Measurements from ENCODE around the gene NAV2. TPM values are rescaled to one million over a fixed set of nuclear protein-coding genes. Genes with fewer than 3 reads are reported as not detected.

The NAV2 gene
- total RNA-seq, 1 experiment from 2014 or later = 2.1 TPM

GRCh38 chr11:19903620-19904069 lies 191.0 kb downstream of the NAV2 start:
- Histone ChIP-seq H3K79me2 (ENCODE audit: insufficient read depth, low read length) (no peaks in the 10 kb centered on the region), H3K9me3 (ENCODE audit: control insufficient read depth in 1 of 2, insufficient read depth in 1 of 2, low read depth in 1 of 2, low read length in 2 of 2) (no peaks in the 10 kb centered on the region), H3K36me3 (ENCODE audit: control insufficient read depth in 1 of 2, insufficient read depth in 2 of 2, low read length in 2 of 2) (no peaks in the 10 kb centered on the region), H3K9me2 (ENCODE audit: insufficient read depth) (no peaks in the 10 kb centered on the region), H3K27ac (ENCODE audit: low read depth, low read length) (no peak overlapping the region), H3K4me3 (replicated peaks in 1 of 2; ENCODE audit: low read depth in 1 of 2, low read length in 2 of 2) (no peak overlapping the region), H3K4me1 (ENCODE audit: control insufficient read depth in 1 of 2, insufficient read depth in 2 of 2, low read length in 2 of 2) (peaks cover 3 to 4% of the 10 kb centered on the region in 2 experiments; a peak in 3 of 4 replicates), H3K9ac (ENCODE audit: low read length) (no peak overlapping the region), H3K27me3 (ENCODE audit: insufficient read depth, low read length) (no peaks in the 10 kb centered on the region), H4K20me1 (ENCODE audit: insufficient read depth) (no peaks in the 10 kb centered on the region), H3K4me2 (ENCODE audit: low read length) (peak overlapping the region; percentile 30; the same call in 1 of the 2 replicates), H2AFZ (ENCODE audit: low read depth, low read length, poor library complexity, severe bottlenecking) (no peak overlapping the region)
- DNase-seq (ENCODE audit: low read depth, low spot score) (peak; percentile 62), ATAC-seq (peak; percentile 90)
- POLR2A ChIA-PET = no interaction called here
- CTCF ChIA-PET = interaction anchor here (0.6 to 3.6 kb wide), 19 partner anchors 8 to 832 kb away, joined by 3 to 51 read pairs (median 5); no protein-coding TSS in a partner anchor
- TF ChIP-seq CTCF (IDR thresholded peaks at IDR 0.05 in 2 of 3, conservative IDR thresholded peaks at IDR 0.05 in 1 of 3; ENCODE audit: borderline replicate concordance in 1 of 3, insufficient read depth in 1 of 3, low read depth in 2 of 3, low read length in 2 of 3) (peak; percentile 73 to 85 (median 76); a peak in 5 of 6 replicates), ELF1 (IDR thresholded peaks at IDR 0.05; ENCODE audit: borderline replicate concordance, low read depth) (no peak), EZH2 (IDR thresholded peaks at IDR 0.05) (no peak), CEBPB (IDR thresholded peaks at IDR 0.05; ENCODE audit: low read depth) (no peak), JUND (IDR thresholded peaks at IDR 0.05) (no peak), FOSL1 (IDR thresholded peaks at IDR 0.05; ENCODE audit: low read depth) (no peak), MAX (IDR thresholded peaks at IDR 0.05) (no peak), RAD21 (IDR thresholded peaks at IDR 0.05; ENCODE audit: low read depth) (peak; percentile 85), EGR1 (IDR thresholded peaks at IDR 0.05; ENCODE audit: low read depth) (peak; percentile 50)
- RAD21 ChIA-PET (ENCODE audit: low non-redundant PET in 1 of 2, low total read pairs in 2 of 2, uncharacterized antibody in 2 of 2, unreplicated experiment in 2 of 2) = interaction anchor here (0.6 to 1.8 kb wide), 8 partner anchors 79 to 346 kb away, joined by 3 to 5 read pairs (median 4); no protein-coding TSS in a partner anchor
- intact Hi-C loops (cut with micrococcal nuclease) = loop anchor here (1.0 to 10.0 kb wide), 5 partner anchors 96 to 833 kb away; no protein-coding TSS in a partner anchor
- BruUV-seq (replicated peaks) = no TSS peak

All from HCT116 (cell line).